OCI-M2 (cell line): ENCODE results near the gene CACNA1H.
"Not testable (repeated sequence)": the region's sequence is repeated elsewhere in the genome, so short reads cannot be mapped to it uniquely, and the experiment has no call there.

Source experiments
- DNase-seq: peaks from one replicate; lab custom pipeline; 2025; ENCODE audit not compliant: unreplicated experiment; lab: John Stamatoyannopoulos, UW

The CACNA1H gene

DNA sequence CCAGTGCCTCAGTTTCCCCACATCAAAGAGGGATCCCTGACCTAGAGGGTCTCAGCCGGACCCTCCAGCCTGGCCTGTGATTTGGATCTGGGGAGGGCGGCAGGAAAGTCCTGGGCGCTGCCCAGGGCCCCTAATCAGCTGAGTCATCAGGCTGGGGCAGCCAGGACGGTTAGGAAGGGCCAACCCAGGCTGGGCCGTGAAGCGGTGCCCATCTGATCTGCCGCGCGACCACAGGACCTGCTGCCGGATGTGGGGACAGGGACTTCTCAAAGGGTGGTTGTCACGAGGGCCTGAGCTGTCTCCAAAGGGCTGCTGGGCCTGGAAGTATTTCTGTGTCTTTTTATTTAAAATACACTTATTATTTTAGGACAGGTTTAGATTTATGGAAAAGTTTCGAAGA lies 92.0 kb downstream of the CACNA1H start:
- DNase-seq: no peak

DNA sequence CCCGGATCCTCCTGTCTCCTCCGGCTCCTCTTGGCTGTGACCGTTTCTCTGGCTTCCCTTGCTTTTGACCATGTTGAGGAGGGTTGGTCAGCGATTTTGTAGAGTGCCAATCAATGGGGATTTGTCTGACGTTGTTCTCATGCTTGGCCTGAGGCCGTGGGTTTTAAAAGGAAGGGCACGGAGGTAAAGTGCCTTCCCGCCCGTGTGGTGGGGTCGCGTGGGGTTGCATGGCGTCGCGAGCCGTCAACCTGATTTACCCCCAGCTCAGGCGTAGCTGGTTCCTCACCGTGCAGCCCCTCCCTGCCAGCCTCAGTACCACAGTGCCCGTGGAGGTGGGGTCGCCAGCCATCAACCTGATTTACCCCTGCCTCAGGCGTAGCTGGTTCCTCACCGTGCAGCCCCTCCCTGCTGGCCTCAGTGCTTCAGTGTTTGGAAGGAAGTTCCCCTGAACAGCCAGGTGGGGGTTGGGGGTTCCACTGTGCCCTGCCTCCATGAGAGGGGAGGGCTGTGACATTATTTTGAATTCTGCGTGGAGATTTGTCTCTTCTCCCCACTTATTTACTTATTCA lies 92.6 kb downstream of the CACNA1H start:
- DNase-seq: no peak

- not testable (repeated sequence) for DNase-seq
Observed at GRCh38 chr16:1247903-1248537, 95.1 kb downstream of the CACNA1H start.

DNA sequence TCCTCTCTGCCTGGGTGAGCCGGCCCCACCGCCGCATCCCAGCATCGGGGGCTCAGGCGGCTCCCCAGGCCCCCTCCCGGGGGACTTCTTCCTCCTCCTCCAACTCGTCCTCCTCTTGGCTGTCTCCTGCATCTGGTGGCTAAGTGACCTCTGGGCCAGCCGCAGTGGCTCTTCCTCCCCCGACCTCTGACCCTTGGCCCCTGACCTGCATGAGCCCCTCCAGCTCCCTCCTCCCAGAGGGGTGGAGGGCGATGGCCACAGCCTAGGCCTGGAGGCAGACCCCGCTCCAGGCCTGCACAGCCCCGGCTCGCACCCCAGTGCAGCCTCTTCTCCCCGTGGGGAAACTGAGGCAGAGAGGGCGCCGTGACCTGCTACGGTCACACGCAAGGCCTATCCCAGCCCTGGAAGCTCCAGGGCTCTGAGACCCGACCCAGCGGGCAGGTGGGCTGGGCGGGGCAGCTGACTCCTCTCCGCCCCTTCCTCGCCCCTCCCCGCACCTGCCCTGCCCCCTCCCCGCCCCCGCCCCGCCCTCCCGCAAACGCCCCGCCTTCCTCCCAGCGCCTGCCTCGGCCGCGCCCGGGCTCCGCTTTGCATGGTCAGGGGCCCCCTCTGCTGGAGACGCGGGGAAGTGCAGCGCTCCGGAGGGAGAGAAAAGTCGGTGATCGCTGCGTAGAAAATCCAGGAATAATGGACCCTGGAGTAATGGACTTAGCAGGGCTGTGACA lies 96.3 kb downstream of the CACNA1H start:
- not testable (repeated sequence) for DNase-seq

DNA sequence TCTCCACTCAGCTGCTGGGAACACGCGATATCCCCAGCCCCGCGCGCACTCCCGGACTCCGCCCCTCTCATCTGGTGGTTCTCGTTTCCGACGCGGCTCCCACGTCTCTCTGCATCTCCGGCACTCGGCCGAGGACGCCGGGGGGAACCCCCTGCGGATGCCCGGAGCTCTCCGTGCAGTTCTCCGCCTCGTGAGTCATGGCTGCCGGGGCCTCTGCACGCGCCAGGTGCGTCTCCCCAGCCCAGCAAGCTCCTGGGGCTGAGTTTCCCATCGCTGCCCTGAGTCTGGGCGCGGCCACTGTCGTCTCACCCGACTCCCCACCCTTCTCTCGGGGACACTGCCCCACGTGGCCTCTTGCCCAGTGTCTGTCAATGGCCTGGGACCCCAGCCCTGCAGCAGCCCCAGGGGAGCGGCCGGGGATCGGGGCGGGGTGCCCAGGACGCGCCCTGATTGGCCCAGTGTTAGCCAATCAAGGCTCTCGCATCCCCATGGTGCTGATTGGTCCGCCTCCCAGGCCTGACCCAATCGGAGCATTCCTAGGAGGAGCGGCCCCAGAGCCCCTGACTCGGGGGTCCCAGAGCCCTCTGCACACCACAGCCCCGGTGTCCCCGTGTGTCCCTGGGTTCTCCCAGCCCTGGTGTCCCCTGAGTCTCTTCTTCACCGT lies 100.9 kb downstream of the CACNA1H start:
- DNase-seq: not testable (repeated sequence)

DNA sequence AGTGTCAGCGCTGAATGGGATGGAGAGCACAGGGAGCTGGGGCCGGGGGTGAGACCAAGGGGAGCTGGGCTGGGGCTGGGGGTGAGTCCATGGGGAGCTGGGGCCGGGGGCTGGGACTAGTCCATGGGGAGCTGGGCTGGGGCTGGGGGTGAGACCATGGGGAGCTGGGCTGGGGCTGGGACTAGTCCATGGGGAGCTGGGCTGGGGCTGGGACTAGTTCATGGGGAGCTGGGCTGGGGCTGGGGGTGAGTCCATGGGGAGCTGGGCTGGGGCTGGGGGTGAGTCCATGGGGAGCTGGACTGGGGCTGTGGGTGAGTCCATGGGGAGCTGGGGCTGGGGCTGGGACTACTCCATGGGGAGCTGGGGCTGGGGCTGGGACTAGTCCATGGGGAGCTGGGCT lies 101.9 kb downstream of the CACNA1H start:
- not testable (repeated sequence) for DNase-seq

- not testable (repeated sequence) for DNase-seq
Observed at GRCh38 chr16:1255276-1256122, 102.6 kb downstream of the CACNA1H start, which contains the start of gene TPSD1. TPSD1 (plus strand) TSS chr16:1256069; CDS start chr16:1256281, 212 bp downstream.

DNA sequence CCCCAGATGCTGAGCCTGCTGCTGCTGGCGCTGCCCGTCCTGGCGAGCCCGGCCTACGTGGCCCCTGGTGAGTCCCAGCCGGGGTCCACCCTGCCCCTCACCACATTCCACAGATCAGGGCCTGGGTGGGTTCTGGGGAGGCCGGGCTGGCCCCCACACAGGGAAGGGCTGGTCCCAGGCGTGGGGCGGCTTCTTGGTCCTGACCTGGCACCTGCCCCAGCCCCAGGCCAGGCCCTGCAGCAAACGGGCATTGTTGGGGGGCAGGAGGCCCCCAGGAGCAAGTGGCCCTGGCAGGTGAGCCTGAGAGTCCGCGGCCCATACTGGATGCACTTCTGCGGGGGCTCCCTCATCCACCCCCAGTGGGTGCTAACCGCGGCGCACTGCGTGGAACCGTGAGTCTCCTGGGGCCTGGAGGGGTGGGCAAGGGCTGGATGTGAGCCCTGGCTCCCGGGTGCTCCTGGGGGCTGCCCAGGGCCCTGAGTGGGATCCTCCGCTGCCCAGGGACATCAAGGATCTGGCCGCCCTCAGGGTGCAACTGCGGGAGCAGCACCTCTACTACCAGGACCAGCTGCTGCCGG lies 103.5 kb downstream of the CACNA1H start:
- DNase-seq: not testable (repeated sequence)

- no peak for DNase-seq
Observed at GRCh38 chr16:1256874-1257322, 104.0 kb downstream of the CACNA1H start.

DNA sequence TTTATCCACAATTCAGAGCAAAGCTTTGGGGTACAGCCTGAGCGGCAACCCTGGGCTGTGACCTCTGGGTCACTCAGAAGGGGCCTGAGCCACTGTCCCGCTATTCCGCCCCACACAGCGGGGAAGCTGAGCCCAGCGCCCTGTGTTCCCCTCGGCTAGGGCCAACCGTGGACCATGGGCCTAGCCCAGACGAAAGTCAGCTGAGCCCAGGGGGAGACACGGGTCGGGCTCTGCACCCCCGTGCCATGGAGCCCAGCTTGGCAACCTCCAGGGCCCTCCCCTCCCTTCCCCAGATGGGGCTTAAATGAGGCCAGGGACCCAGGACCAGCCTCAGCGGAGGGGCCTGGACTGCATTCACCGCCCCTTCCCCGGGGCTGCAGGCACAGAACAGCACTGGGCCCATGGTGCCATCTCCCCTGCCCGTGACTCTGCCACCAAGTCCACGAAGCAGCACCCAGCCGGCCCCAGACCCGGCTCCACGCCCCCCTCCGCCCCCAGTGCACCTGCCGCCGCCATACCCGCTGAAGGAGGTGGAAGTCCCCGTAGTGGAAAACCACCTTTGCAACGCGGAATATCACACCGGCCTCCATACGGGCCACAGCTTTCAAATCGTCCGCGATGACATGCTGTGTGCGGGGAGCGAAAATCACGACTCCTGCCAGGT lies 104.8 kb downstream of the CACNA1H start:
- DNase-seq: no peak

- no peak for DNase-seq
Observed at GRCh38 chr16:1258225-1258600, 105.3 kb downstream of the CACNA1H start.

DNA sequence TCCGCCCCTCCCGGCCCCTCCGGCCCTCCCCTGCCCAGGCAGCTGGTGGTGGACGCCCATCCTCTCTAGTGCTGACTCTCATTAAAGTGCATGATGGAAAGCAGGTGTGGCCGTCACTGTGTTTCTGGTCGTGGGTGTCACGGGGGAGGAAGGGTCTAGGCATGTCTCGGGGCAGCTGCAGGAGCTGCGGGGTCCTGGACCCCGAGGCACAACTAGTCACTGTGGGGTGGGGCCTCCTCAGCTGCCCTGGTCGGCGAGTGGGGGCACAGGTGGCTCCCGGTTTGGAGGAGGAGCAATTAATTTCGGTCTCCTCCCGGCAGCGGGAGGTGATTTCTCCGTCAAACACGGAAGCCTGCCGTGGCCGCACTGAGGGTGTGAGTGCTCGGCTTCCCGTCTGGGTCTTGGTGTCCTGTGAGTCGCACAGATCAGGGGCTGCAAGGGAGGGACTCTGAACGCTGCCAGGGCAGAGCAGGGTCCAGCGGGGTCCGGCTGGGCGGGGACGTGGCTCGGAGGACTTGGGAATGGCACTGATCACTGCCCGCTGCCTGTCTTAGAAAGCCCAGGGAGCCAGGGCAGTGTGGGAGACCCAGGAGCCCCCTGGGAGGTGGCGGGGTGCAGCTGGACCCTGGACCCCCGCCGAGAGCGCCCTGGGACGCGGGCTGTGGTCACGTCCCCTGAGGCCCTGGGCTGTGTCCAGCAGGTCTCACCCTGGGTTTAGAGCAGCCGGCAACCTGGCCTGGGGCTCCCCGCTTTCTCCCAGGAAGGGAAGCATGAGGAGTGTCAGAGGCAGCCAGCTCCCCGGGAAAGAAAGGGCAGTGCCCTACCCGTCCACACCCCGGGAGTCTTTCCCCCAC lies 106.2 kb downstream of the CACNA1H start:
- DNase-seq: no peak

DNA sequence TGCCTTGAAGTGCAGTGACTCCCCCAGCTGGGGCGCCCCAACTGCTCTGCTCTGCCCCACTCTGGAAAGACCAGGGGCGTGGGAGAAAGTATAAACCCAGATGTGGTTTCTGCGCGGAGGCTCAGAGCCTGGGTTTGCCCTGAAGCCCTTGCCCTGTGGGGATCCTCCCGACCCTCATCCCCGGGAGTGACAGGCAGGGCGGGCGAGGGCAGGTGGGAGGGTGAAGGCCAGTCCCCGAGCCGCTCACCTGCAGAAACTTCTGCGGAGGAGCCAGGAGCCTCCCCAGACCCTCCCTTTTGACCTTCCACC lies 106.8 kb downstream of the CACNA1H start:
- no peak for DNase-seq

DNA sequence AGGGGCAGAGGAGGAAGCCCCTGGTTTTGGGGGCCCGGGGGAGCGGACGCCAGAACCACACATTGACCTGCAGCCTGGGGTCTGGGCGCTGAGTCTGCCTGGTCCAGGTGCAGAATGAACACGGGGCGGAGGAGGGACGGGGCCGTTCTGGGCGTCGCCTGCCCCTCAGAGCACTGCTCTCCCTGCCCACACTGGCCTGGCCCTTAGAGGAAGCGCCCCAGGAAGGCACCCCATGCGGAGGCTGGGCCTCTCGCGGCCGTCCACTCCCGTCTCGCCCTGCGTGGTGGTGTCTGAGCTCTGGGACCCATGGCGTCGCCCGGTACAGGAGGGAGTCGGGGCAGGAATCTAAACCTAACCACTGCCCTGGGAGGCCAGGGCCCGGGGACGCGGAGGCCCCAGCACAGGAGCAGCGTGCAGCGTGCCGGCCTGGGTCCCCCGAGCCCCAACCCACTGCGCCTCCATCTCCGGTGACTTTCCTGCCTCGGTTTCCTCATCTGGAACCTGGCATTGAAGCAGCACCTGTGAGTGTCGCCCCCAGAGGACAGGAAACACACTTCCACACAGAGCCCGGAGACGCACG lies 107.3 kb downstream of the CACNA1H start:
- DNase-seq: no peak

GRCh38 chr16:1261131-1261892 lies 108.4 kb downstream of the CACNA1H start:
- no peak for DNase-seq

GRCh38 chr16:1262210-1262845 lies 109.4 kb downstream of the CACNA1H start:
- DNase-seq: no peak

DNA sequence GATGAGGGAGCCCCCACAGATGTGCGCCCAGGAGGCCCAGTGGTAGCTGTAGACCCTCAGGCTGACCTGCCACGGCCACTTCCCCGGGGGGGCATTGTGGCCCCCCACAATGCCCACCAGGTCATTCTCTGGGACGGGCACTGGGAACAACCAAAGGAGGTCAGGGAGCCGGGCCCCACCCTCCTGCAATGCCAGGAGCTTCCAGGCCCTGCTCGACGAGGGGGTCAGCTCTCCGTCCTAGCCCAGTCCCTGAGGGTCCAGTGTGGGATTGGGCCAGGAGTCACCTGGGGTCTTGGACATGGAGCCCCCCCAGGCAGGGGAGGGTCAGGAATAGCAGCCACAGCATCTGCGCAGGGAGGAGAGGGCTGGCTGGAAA lies 109.9 kb downstream of the CACNA1H start:
- no peak for DNase-seq
